OCI-LY7 (cell line): Measurements from ENCODE around the gene SPECC1L. TPM values are rescaled to one million over a fixed set of nuclear protein-coding genes. Genes with fewer than 3 reads are reported as not detected.
A peak's percentile ranks its signal among the peaks of the same experiment; 100 is the strongest.

Source experiments
- BruUV-seq: library from RNA; stranded (reverse); fragments of 400-500 nt; replicated peaks from 2 replicates; lab custom pipeline; 2021; lab: Mats Ljungman, UMichigan
- CTCF ChIA-PET: fragments of 300-600 bp; sonication (Branson Sonifier 250); formaldehyde crosslinking; loops from one replicate; lab custom pipeline; 2022; ENCODE audit warnings: antibody characterized with exemption; ENCODE audit not compliant: unreplicated experiment; lab: Charles Lee
- POLR2A ChIA-PET: fragments of 300-600 bp; sonication (Branson Sonifier 250); formaldehyde crosslinking; loops from one replicate; lab custom pipeline; 2022; ENCODE audit warnings: antibody characterized with exemption; lab: Charles Lee
- DNase-seq: peaks from one replicate; pipeline ENCODE4 v3.0.0-alpha.2; 2015; ENCODE audit warnings: low spot score
- H2AFZ ChIP-seq: fragments of 200-600 bp; sonication (generic), shearing (Covaris generic); 2 replicates; pipeline ENCODE4 v1.6.1; 2014; ENCODE audit warnings: mild to moderate bottlenecking, antibody characterized with exemption, low read length, moderate library complexity
- H3K27ac ChIP-seq: fragments of 200-600 bp; sonication (generic); 2 replicates; pipeline ENCODE4 v1.5.1; 2014; ENCODE audit warnings: mixed run types, low read depth, mild to moderate bottlenecking, moderate library complexity, low read length, inconsistent platforms; ENCODE audit not compliant: poor library complexity, severe bottlenecking
- H3K36me3 ChIP-seq: fragments of 200-600 bp; sonication (generic); 2 replicates; pipeline ENCODE4 v1.6.1; 2014; ENCODE audit warnings: mild to moderate bottlenecking, antibody characterized with exemption, low read length, moderate library complexity, mixed read lengths; ENCODE audit not compliant: insufficient read depth
- H3K4me1 ChIP-seq: fragments of 200-600 bp; sonication (generic); 2 replicates; pipeline ENCODE4 v1.5.1; 2014; ENCODE audit warnings: mild to moderate bottlenecking, low read length; ENCODE audit not compliant: insufficient read depth, poor library complexity, severe bottlenecking
- H3K4me2 ChIP-seq: fragments of 200-600 bp; sonication (generic); 2 replicates; pipeline ENCODE4 v1.6.1; 2014; ENCODE audit warnings: mild to moderate bottlenecking, low read length
- H3K4me3 ChIP-seq: fragments of 200-600 bp; sonication (generic); 2 replicates; pipeline ENCODE4 v1.5.1; 2014; ENCODE audit warnings: mild to moderate bottlenecking, low read depth, low read length; ENCODE audit not compliant: poor library complexity, severe bottlenecking
- H3K79me2 ChIP-seq: fragments of 200-600 bp; sonication (generic); 2 replicates; pipeline ENCODE4 v1.6.1; 2016; ENCODE audit warnings: low read depth, mild to moderate bottlenecking, low read length, moderate library complexity, mixed read lengths; ENCODE audit not compliant: insufficient read depth
- H3K9me2 ChIP-seq: fragments of 200-600 bp; sonication (generic); 2 replicates; pipeline ENCODE4 v1.6.1; 2016; ENCODE audit warnings: mild to moderate bottlenecking, low read length, mixed read lengths; ENCODE audit not compliant: insufficient read depth
- H3K9me3 ChIP-seq: fragments of 200-600 bp; sonication (generic); 2 replicates; pipeline ENCODE4 v1.6.1; 2014; ENCODE audit warnings: mild to moderate bottlenecking, mixed run types, low read length, mixed read lengths
- H4K20me1 ChIP-seq: fragments of 200-600 bp; sonication (generic); 2 replicates; pipeline ENCODE4 v1.6.1; 2014; ENCODE audit warnings: mild to moderate bottlenecking, antibody characterized with exemption, low read length, moderate library complexity, mixed read lengths; ENCODE audit not compliant: insufficient read depth
- EZH2phosphoT487 ChIP-seq: fragments of 200-600 bp; sonication (generic); IDR thresholded peaks from 2 replicates; pipeline ENCODE4 v1.6.1; 2018; ENCODE audit warnings: low read depth, borderline replicate concordance, mild to moderate bottlenecking, mixed run types, antibody characterized with exemption, low read length, moderate library complexity, mixed read lengths
- intact Hi-C: fragments of 100-400 bp; cut with micrococcal nuclease; formaldehyde crosslinking; loops from one replicate; pipeline ENCODE4 v1.10.0; 2022; ENCODE audit not compliant: unreplicated experiment
- total RNA-seq, 2 experiments: library from RNA; depleted of rRNA in 1 of 2; stranded (reverse); fragments of >200 nt in 1 of 2; shearing (Covaris generic) in 1 of 2; gene quantifications; 2 replicates each; pipeline ENCODE4 v1.2.3, GENCODE V29; 2014 to 2022
- TF ChIP-seq, protein P1 (sequence below): fragments of 200-600 bp; sonication (generic); conservative IDR thresholded peaks from 2 replicates; pipeline ENCODE4 v1.5.1; 2014; ENCODE audit warnings: mild to moderate bottlenecking, antibody characterized with exemption, low read length, moderate library complexity, mixed read lengths

The SPECC1L gene
- total RNA-seq, 2 experiments from 2014 or later = 47.0 to 66.2 TPM

DNA sequence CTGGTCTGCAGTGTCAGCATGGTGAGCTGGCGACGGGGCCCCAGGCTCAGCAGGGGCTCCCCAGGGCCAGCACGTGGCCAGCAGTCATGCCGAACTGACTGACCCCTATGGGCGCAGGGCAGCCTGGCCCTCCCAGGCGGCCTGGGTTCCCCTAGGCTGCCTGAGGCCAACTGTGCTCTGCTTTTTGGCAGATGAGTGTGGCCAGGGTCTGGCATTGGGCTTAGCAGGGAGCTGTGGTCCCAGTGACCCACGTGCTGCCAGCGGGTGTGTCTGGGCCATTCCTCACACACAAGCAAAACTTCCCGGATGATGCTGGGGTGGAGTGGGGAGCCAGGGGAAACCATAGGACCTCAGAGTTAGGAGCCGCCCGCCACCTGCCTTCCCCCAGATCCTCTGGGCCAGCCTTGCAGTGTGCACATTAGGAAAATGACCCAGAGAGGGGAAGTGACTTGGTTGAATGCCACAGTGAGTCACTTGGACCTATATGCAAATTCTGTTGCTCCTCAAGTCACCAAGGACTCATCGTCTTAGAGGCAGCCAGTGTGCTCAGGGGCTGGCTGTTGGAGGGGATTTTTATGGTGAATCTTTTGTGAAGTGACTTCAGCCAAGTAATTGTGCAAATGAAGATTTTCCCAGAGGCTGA lies 163.3 kb downstream of the SPECC1L start:
- Histone ChIP-seq H3K4me3 (peak overlapping the region; percentile 61), H2AFZ (no peak overlapping the region), H4K20me1 (no peaks in the 10 kb centered on the region), H3K9me3 (no peaks in the 10 kb centered on the region), H3K36me3 (peaks cover 41% of the 10 kb centered on the region; the same call in 1 of the 2 replicates), H3K79me2 (peaks cover 67% of the 10 kb centered on the region), H3K27ac (peak overlapping the region; percentile 99), H3K4me2 (peak overlapping the region; percentile 97), H3K9me2 (no peaks in the 10 kb centered on the region), H3K4me1 (peaks cover 98% of the 10 kb centered on the region)
- CTCF ChIA-PET = no interaction called here
- intact Hi-C loops = loop anchor here (1.0 to 2.0 kb wide), 2 partner anchors 121 to 163 kb away; partner anchors contain the start of genes GUCD1, SNRPD3 and SPECC1L
- peak; percentile 92 for DNase-seq
- no peak for TF ChIP-seq EZH2phosphoT487
- TF ChIP-seq, protein P1, sequence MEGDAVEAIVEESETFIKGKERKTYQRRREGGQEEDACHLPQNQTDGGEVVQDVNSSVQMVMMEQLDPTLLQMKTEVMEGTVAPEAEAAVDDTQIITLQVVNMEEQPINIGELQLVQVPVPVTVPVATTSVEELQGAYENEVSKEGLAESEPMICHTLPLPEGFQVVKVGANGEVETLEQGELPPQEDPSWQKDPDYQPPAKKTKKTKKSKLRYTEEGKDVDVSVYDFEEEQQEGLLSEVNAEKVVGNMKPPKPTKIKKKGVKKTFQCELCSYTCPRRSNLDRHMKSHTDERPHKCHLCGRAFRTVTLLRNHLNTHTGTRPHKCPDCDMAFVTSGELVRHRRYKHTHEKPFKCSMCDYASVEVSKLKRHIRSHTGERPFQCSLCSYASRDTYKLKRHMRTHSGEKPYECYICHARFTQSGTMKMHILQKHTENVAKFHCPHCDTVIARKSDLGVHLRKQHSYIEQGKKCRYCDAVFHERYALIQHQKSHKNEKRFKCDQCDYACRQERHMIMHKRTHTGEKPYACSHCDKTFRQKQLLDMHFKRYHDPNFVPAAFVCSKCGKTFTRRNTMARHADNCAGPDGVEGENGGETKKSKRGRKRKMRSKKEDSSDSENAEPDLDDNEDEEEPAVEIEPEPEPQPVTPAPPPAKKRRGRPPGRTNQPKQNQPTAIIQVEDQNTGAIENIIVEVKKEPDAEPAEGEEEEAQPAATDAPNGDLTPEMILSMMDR = no peak
- POLR2A ChIA-PET = interaction anchor here (0.9 kb wide), 1 partner anchor 10 kb away, joined by 3 read pairs; no protein-coding TSS in a partner anchor
- BruUV-seq = no TSS peak

DNA sequence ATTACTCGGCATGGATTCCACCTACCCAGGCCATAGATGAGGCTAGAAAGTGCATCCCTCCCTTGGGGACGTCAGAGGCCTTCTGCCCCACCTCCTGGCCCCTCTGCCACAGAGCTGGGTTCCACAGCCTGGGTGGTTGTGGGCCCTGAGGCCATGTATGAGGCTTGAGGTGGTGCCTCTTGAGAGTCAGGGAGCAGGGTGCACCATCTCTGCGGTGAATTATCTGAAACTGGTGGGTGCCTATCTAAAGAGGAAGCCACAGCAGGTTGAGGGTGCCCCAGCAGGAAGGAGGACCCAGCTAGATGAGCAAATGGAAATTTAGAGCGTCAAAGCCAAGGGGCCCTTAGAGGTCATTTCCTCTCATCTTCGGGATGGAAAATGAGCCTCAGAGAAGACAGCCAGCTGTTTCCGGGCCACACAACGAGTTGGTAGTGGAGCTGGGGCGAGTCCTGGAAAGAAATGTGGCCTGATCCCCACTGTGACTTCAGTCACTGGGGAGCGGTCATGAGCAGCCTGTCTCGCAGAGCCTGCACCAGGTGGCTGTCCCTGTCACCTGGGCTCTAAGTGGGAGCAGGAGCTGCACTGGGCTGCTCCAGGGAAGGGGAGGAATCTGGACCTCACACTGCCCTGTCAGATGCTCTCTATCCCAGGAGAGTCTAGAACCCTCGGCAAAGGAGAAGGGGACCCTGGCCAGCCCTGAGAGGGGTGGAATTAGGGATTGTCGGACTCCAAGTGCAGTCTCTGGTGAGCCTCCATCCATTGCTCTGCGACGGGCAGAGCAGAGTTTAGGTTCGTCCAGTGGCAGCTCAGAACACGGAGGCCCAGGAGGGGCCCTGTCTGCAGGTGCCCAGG lies 164.1 kb downstream of the SPECC1L start:
- intact Hi-C loops = loop anchor here (1.0 to 2.0 kb wide), 2 partner anchors 121 to 164 kb away; partner anchors contain the start of genes GUCD1, SNRPD3 and SPECC1L
- DNase-seq = peak; percentile 97
- Histone ChIP-seq H3K9me3 (no peaks in the 10 kb centered on the region), H3K27ac (peak overlapping the region; percentile 99), H3K4me2 (peak overlapping the region; percentile 97), H3K79me2 (peaks cover 60% of the 10 kb centered on the region), H3K4me3 (peak overlapping the region; percentile 61), H4K20me1 (no peaks in the 10 kb centered on the region), H3K9me2 (no peaks in the 10 kb centered on the region), H3K4me1 (peaks cover 90% of the 10 kb centered on the region), H3K36me3 (peaks cover 47% of the 10 kb centered on the region; the same call in 1 of the 2 replicates), H2AFZ (no peak overlapping the region)
- POLR2A ChIA-PET = interaction anchor here (0.6 to 2.2 kb wide), 5 partner anchors 9 to 68 kb away, joined by 3 to 10 read pairs (median 3); no protein-coding TSS in a partner anchor
- CTCF ChIA-PET = interaction anchor here (0.6 to 1.2 kb wide), 5 partner anchors 7 to 88 kb away, joined by 3 to 4 read pairs (median 3); partner anchors contain the start of gene ADORA2A
- TSS peak; percentile 62 for BruUV-seq
- no peak for TF ChIP-seq EZH2phosphoT487
- TF ChIP-seq, protein P1 = no peak
